HEK293T (cell line): ENCODE results near the gene GPRC5A.

Experiments
- CTCF ChIA-PET: fragments of 350-600 bp; formaldehyde crosslinking; extraction: SDS; loops from one replicate; lab custom pipeline; 2021; ENCODE audit warnings: antibody characterized with exemption, inconsistent platforms; lab: Yijun Ruan, JAX
- POLR2A ChIA-PET: fragments of 350-600 bp; formaldehyde crosslinking; extraction: SDS; loops from one replicate; lab custom pipeline; 2020; ENCODE audit warnings: antibody characterized with exemption, inconsistent platforms; lab: Yijun Ruan, JAX
- DNase-seq: peaks from one replicate; pipeline ENCODE4 v3.0.0; 2012; ENCODE audit warnings: mixed read lengths; ENCODE audit errors: extremely low spot score
- ARNT ChIP-seq: fragments of 450-650 bp; IDR thresholded peaks from 2 replicates; pipeline ENCODE4 v1.6.1; 2017; ENCODE audit warnings: mild to moderate bottlenecking
- BHLHE40 ChIP-seq: fragments of 450-650 bp; IDR thresholded peaks from 2 replicates; pipeline ENCODE4 v1.6.1; 2016; ENCODE audit warnings: mild to moderate bottlenecking, moderate library complexity, borderline replicate concordance
- CTBP1 ChIP-seq: fragments of 450-650 bp; IDR thresholded peaks from 2 replicates; pipeline ENCODE4 v1.6.1; 2016; ENCODE audit warnings: borderline replicate concordance
- ELF4 ChIP-seq: fragments of 450-650 bp; IDR thresholded peaks from 2 replicates; pipeline ENCODE4 v1.6.1; 2017; ENCODE audit warnings: antibody characterized with exemption
- FOXA1 ChIP-seq: fragments of 450-650 bp; IDR thresholded peaks from 2 replicates; pipeline ENCODE4 v1.6.1; 2016; ENCODE audit warnings: mild to moderate bottlenecking
- FOXK2 ChIP-seq: fragments of 450-650 bp; IDR thresholded peaks from 2 replicates; pipeline ENCODE4 v1.6.1; 2016; ENCODE audit warnings: mild to moderate bottlenecking
- FOXM1 ChIP-seq: fragments of 450-650 bp; IDR thresholded peaks from 2 replicates; pipeline ENCODE4 v1.6.1; 2017; ENCODE audit warnings: mild to moderate bottlenecking, borderline replicate concordance
- HDGF ChIP-seq: fragments of 450-650 bp; IDR thresholded peaks from 2 replicates; pipeline ENCODE4 v1.6.1; 2017; ENCODE audit warnings: antibody characterized with exemption, borderline replicate concordance
- L3MBTL2 ChIP-seq: fragments of 450-650 bp; conservative IDR thresholded peaks from 2 replicates; pipeline ENCODE4 v1.6.1; 2016; ENCODE audit warnings: mild to moderate bottlenecking
- LEF1 ChIP-seq: fragments of 450-650 bp; IDR thresholded peaks from 2 replicates; pipeline ENCODE4 v1.6.1; 2017; ENCODE audit warnings: mild to moderate bottlenecking, borderline replicate concordance
- NFRKB ChIP-seq: fragments of 450-650 bp; IDR thresholded peaks from 2 replicates; pipeline ENCODE4 v1.6.1; 2016; ENCODE audit warnings: mild to moderate bottlenecking, moderate library complexity
- PKNOX1 ChIP-seq: fragments of 450-650 bp; IDR thresholded peaks from 2 replicates; pipeline ENCODE4 v1.6.1; 2016
- SP1 ChIP-seq: fragments of 450-650 bp; IDR thresholded peaks from 2 replicates; pipeline ENCODE4 v1.6.1; 2017
- SUZ12 ChIP-seq: fragments of 450-650 bp; IDR thresholded peaks from 2 replicates; pipeline ENCODE4 v1.6.1; 2016; ENCODE audit warnings: mild to moderate bottlenecking
- TARDBP ChIP-seq: fragments of 450-650 bp; IDR thresholded peaks from 2 replicates; pipeline ENCODE4 v1.6.1; 2016
- ZNF384 ChIP-seq: fragments of 450-650 bp; IDR thresholded peaks from 2 replicates; pipeline ENCODE4 v1.6.1; 2016

GPRC5A gene

GRCh38 chr12:12890543-12891079 is 751 bp upstream of the GPRC5A start:
- peak; percentile 58 for DNase-seq
- CTCF ChIA-PET = interaction anchor here (0.7 to 2.2 kb wide), 5 partner anchors 13 to 54 kb away, joined by 3 to 14 read pairs (median 3); no protein-coding TSS in a partner anchor
- TF ChIP-seq L3MBTL2 (peak; percentile 67), PKNOX1 (peak; percentile 75), FOXA1 (no peak)
- POLR2A ChIA-PET = interaction anchor here (0.7 to 3.9 kb wide), 17 partner anchors 8 to 167 kb away, joined by 3 to 24 read pairs (median 5); partner anchors contain the start of genes APOLD1 and DDX47

DNA sequence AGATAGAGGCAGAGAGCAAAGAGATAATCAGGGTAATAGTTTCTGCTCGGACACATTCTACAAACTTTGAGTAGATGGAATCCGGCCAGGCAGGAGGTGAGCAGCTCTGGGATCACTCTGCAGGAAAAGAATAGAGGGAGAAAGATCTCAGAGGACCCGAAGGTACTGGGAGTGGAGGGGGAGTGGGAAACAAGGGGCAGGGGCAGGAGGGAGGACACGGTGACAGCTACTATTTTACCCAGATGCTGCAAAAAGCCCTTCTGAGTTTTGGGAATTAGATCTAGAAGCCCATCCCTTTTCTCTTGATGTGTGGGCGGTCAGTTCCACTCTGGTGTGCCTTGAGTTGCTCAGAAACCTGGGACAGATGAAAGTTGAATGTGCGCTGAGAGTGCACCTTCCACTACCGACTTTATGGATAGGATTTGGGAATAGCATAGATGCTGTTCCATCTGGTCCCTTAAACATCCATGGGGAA is 556 bp downstream of the GPRC5A start:
- CTCF ChIA-PET = interaction anchor here (1.1 to 2.2 kb wide), 2 partner anchors 24 to 55 kb away, joined by 7 to 14 read pairs; no protein-coding TSS in a partner anchor
- POLR2A ChIA-PET = interaction anchor here (1.0 to 3.9 kb wide), 14 partner anchors 8 to 168 kb away, joined by 3 to 24 read pairs (median 6); partner anchors contain the start of genes APOLD1 and DDX47
- TF ChIP-seq ARNT (no peak), FOXK2 (no peak), CTBP1 (no peak), BHLHE40 (no peak), LEF1 (no peak), SP1 (no peak), TARDBP (no peak), SUZ12 (no peak), PKNOX1 (no peak), ELF4 (no peak), HDGF (no peak), ZNF384 (no peak)
- DNase-seq = no peak

- CTCF ChIA-PET = interaction anchor here (0.6 to 1.1 kb wide), 2 partner anchors 56 to 163 kb away, joined by 3 to 7 read pairs; no protein-coding TSS in a partner anchor
- TF ChIP-seq SP1 = no peak
- TF ChIP-seq SUZ12 = no peak
- TF ChIP-seq PKNOX1 = no peak
- TF ChIP-seq L3MBTL2 = no peak
- no peak for TF ChIP-seq NFRKB
- POLR2A ChIA-PET = interaction anchor here (3.9 kb wide), 1 partner anchor 56 kb away, joined by 24 read pairs; no protein-coding TSS in a partner anchor
- no peak for DNase-seq
Measured at GRCh38 chr12:12892681-12893141, 1.3 kb downstream of the GPRC5A start.

GRCh38 chr12:12893438-12893837 is 2.1 kb downstream of the GPRC5A start:
- ChIA-PET CTCF (no interaction called here), POLR2A (interaction anchor here (3.9 kb wide), 1 partner anchor 56 kb away, joined by 24 read pairs; no protein-coding TSS in a partner anchor)
- TF ChIP-seq PKNOX1 (no peak), FOXK2 (no peak), ZNF384 (no peak), FOXA1 (no peak), ELF4 (no peak), SUZ12 (no peak), SP1 (no peak), FOXM1 (no peak), LEF1 (no peak), ARNT (no peak), L3MBTL2 (no peak), TARDBP (no peak), CTBP1 (no peak), HDGF (no peak)
- DNase-seq = no peak

DNA sequence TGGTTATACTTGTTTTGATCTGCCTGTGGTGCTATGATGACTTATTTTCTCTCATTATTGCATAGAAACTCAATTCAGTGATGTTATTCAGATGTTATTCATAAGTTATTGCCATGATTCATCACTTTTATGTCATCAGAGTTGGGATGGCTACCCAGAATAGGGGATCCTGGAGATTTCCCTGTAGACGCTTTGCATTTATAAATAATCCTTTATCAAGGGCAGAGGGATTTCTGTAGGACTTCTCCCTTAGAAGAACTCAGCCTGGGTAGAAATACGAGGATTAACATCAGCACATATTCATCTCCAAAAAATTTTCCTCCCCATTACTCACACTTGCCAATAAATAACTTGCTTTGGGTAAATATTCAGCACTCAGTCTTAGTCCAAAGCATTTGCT is 4.9 kb downstream of the GPRC5A start:
- TF ChIP-seq BHLHE40 (no peak), L3MBTL2 (no peak)
- DNase-seq = no peak
- ChIA-PET POLR2A (no interaction called here), CTCF (interaction anchor here (0.6 kb wide), 1 partner anchor 27 kb away, joined by 5 read pairs; no protein-coding TSS in a partner anchor)

GRCh38 chr12:12897302-12897701 is 5.9 kb downstream of the GPRC5A start:
- ChIA-PET CTCF (interaction anchor here (0.8 to 1.0 kb wide), 2 partner anchors 17 to 61 kb away, joined by 3 read pairs; no protein-coding TSS in a partner anchor), POLR2A (no interaction called here)
- DNase-seq = no peak
- TF ChIP-seq ELF4 (no peak), SUZ12 (no peak), CTBP1 (no peak), BHLHE40 (no peak), FOXM1 (no peak), TARDBP (no peak), PKNOX1 (no peak), FOXA1 (no peak), L3MBTL2 (no peak), LEF1 (no peak), SP1 (no peak), ZNF384 (no peak), NFRKB (no peak), FOXK2 (no peak), HDGF (no peak), ARNT (no peak)
